ENCODE measurements around the gene PXYLP1. TPM values are rescaled to one million over a fixed set of nuclear protein-coding genes. Genes with fewer than 3 reads are reported as not detected.

The PXYLP1 gene
- total and polyA plus RNA-seq, 7 donors: 2.4 to 12.2 (median 5.8) TPM

- H3K36me3 ChIP-seq: no peaks in the 10 kb centered on the region
- TF ChIP-seq CTCF (IDR thresholded peaks at IDR 0.05): no peak
- TF ChIP-seq POLR2AphosphoS5 (IDR thresholded peaks at IDR 0.05): no peak
- TF ChIP-seq POLR2A (IDR thresholded peaks at IDR 0.05): no peak
- TF ChIP-seq EP300 (IDR thresholded peaks at IDR 0.05): no peak
- DNase-seq: no peak
- no peaks in the 10 kb centered on the region for H3K27me3 ChIP-seq
- H3K27ac ChIP-seq: no peak overlapping the region
- H3K4me3 ChIP-seq: no peak overlapping the region
- intact Hi-C loops (cut with DNase I): no loop called here
- no peaks in the 10 kb centered on the region for H3K9me3 ChIP-seq
- no peaks in the 10 kb centered on the region for H3K4me1 ChIP-seq
Measured at GRCh38 chr3:141326123-141326522, 94.5 kb downstream of the PXYLP1 start.

DNA sequence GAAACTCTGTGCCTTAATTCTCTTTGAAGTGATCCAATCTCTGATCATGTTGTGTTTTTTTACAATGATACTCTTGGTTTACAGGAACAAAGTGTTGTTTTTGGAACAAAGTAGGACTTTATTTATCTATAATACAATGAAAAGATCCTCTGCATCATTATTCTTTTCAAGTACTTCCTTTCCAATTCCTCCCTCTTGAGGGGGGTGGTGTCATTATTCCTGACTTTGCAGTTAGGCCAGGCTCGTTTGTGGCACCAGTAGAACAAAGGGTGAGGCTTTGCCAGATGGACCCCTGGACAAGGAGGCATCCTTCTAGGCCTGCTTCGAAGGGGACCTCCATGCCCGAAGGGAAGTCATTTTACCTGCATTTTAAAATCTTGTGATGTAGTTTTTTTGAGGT is 95.0 kb downstream of the PXYLP1 start:
- Histone ChIP-seq H3K4me3 (no peak overlapping the region), H3K27me3 (no peaks in the 10 kb centered on the region), H3K9me3 (no peaks in the 10 kb centered on the region), H3K27ac (no peak overlapping the region), H3K4me1 (no peaks in the 10 kb centered on the region), H3K36me3 (no peaks in the 10 kb centered on the region)
- WGBS, 2 donors: 16 to 53% methylated on average over 3 of the region's 3 CpGs
- TF ChIP-seq POLR2A (IDR thresholded peaks at IDR 0.05) (no peak), EP300 (IDR thresholded peaks at IDR 0.05) (no peak), CTCF (IDR thresholded peaks at IDR 0.05) (no peak), POLR2AphosphoS5 (IDR thresholded peaks at IDR 0.05) (no peak)
- intact Hi-C loops (cut with DNase I): no loop called here
- DNase-seq: no peak

GRCh38 chr3:141328286-141329166 is 96.9 kb downstream of the PXYLP1 start:
- Histone ChIP-seq H3K4me3 (no peak overlapping the region), H3K4me1 (no peaks in the 10 kb centered on the region), H3K27ac (no peak overlapping the region), H3K9me3 (no peaks in the 10 kb centered on the region), H3K36me3 (no peaks in the 10 kb centered on the region), H3K27me3 (no peaks in the 10 kb centered on the region)
- intact Hi-C loops (cut with DNase I): no loop called here
- TF ChIP-seq POLR2AphosphoS5 (IDR thresholded peaks at IDR 0.05) (no peak), CTCF (IDR thresholded peaks at IDR 0.05) (no peak), EP300 (IDR thresholded peaks at IDR 0.05) (no peak), POLR2A (IDR thresholded peaks at IDR 0.05) (no peak)
- DNase-seq: no peak
- 62 to 82% methylated on average over 7 of the region's 7 CpGs for WGBS, 2 donors

- TF ChIP-seq POLR2A (IDR thresholded peaks at IDR 0.05): no peak
- TF ChIP-seq POLR2AphosphoS5 (IDR thresholded peaks at IDR 0.05): no peak
- TF ChIP-seq EP300 (IDR thresholded peaks at IDR 0.05): no peak
- TF ChIP-seq CTCF (IDR thresholded peaks at IDR 0.05): no peak
- H3K4me1 ChIP-seq: peaks cover 0 to 3% (median 0%) of the 10 kb centered on the region in 4 donors
Measured at GRCh38 chr3:141330235-141330634, 98.6 kb downstream of the PXYLP1 start.

More at GRCh38 chr3:141330235-141330634, 98.6 kb downstream of the PXYLP1 start:
- DNase-seq: no peak
- no peaks in the 10 kb centered on the region for H3K36me3 ChIP-seq
- H3K27me3 ChIP-seq: no peaks in the 10 kb centered on the region
- H3K4me3 ChIP-seq: no peak overlapping the region
- H3K9me3 ChIP-seq: no peaks in the 10 kb centered on the region
- H3K27ac ChIP-seq: no peak overlapping the region
- intact Hi-C loops (cut with DNase I): no loop called here
- 95 to 96% methylated on average over 3 of the region's 3 CpGs for WGBS, 2 donors

All from sigmoid colon (tissue), 7 donors.